Frontal cortex (tissue), 1 donor: ENCODE data around the gene RAB10. TPM values are rescaled to one million over a fixed set of nuclear protein-coding genes. Genes with fewer than 3 reads are reported as not detected.

Experiments used
- small RNA-seq: library from RNA; depleted of rRNA; stranded (forward); fragments of <200 nt; gene quantifications from one replicate; pipeline ENCODE3, GENCODE V24; 2014
- total RNA-seq: library from RNA; depleted of rRNA; stranded (reverse); fragments of >200 nt; gene quantifications from one replicate; pipeline ENCODE4 v1.2.3, GENCODE V29; 2014

Gene RAB10
- total RNA-seq, 1 donor from 2014 or later, result 152 TPM

Small RNA genes within 50 kb of the gene (small RNA-seq; reads per million reads assigned to genes)
- gene RNU6-942P, result not detected
- not detected for gene UQCRHP2

Other genes with a start within 250 kb of the RAB10 start
- gene ASXL2, start 155.6 kb upstream of the RAB10 start, total RNA-seq, result 3.3 TPM
- gene KIF3C, start 51.6 kb upstream of the RAB10 start, total RNA-seq, result 86.8 TPM
- 6.1 TPM for gene GAREM2, start 139.0 kb downstream of the RAB10 start, total RNA-seq
- 85.2 TPM for gene HADHA, start 210.5 kb downstream of the RAB10 start, total RNA-seq
- gene HADHB, start 210.9 kb downstream of the RAB10 start, total RNA-seq, result 37.9 TPM